Esophagus squamous epithelium (tissue), 4 donors: Measurements from ENCODE around the gene ZKSCAN2.

Source experiments
- POLR2A ChIP-seq, 4 donors: fragments of 450-650 bp; IDR thresholded peaks; one replicate each; pipeline ENCODE4 v1.6.1; 2017; ENCODE audit warnings: antibody characterized with exemption in 4 of 4, mild to moderate bottlenecking in 4 of 4, moderate library complexity in 3 of 4
- TF ChIP-seq, protein P1 (sequence below), 6 experiments: fragments of 450-650 bp in 4 of 6; fragments of 200-600 bp in 2 of 6; sonication (generic) in 2 of 6; IDR thresholded peaks; one replicate each; pipeline ENCODE4 v1.5.1; 2016 to 2019; ENCODE audit warnings: antibody characterized with exemption in 6 of 6, mild to moderate bottlenecking in 4 of 6, moderate library complexity in 4 of 6

DNA sequence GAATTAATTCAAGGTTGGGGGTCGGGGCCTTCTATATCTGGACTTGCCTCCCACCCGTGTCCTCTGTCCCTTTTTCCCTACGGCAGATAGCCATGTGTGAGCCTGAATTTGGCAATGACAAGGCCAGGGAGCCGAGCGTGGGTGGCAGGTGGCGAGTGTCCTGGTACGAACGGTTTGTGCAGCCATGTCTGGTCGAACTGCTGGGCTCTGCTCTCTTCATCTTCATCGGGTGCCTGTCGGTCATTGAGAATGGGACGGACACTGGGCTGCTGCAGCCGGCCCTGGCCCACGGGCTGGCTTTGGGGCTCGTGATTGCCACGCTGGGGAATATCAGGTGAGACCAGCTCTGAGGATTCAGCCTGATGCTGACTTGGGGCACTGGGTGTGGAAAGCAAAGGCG lies 40.5 kb downstream of the ZKSCAN2 start:
- TF ChIP-seq, protein P1, sequence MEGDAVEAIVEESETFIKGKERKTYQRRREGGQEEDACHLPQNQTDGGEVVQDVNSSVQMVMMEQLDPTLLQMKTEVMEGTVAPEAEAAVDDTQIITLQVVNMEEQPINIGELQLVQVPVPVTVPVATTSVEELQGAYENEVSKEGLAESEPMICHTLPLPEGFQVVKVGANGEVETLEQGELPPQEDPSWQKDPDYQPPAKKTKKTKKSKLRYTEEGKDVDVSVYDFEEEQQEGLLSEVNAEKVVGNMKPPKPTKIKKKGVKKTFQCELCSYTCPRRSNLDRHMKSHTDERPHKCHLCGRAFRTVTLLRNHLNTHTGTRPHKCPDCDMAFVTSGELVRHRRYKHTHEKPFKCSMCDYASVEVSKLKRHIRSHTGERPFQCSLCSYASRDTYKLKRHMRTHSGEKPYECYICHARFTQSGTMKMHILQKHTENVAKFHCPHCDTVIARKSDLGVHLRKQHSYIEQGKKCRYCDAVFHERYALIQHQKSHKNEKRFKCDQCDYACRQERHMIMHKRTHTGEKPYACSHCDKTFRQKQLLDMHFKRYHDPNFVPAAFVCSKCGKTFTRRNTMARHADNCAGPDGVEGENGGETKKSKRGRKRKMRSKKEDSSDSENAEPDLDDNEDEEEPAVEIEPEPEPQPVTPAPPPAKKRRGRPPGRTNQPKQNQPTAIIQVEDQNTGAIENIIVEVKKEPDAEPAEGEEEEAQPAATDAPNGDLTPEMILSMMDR (IDR thresholded peaks at IDR 0.05), result no peak
- no peak for TF ChIP-seq POLR2A (IDR thresholded peaks at IDR 0.05)
